Body of pancreas (tissue), 4 donors: ENCODE results near the gene C5. TPM values are rescaled to one million over a fixed set of nuclear protein-coding genes. Genes with fewer than 3 reads are reported as not detected.
A peak's percentile ranks its signal among the peaks of the same experiment; 100 is the strongest.
"Not testable (repeated sequence)": the region's sequence is repeated elsewhere in the genome, so short reads cannot be mapped to it uniquely, and the experiment has no call there.

Source experiments
- ATAC-seq: fragments of 150-250 bp; one replicate; pipeline ENCODE4 v1.9.1; 2016
- DNase-seq, 4 donors: peaks; one replicate each; pipeline ENCODE4 v3.0.0-alpha.2; 2019
- H3K27ac ChIP-seq, 4 donors: fragments of 200-600 bp; sonication (generic); 1 replicate in 3 of 4; 2 replicates in 1 of 4; pipeline versions ENCODE4 v1.5.1 to v1.6.1; 2016 to 2019; ENCODE audit warnings: mild to moderate bottlenecking in 1 of 4, mixed read lengths in 1 of 4, moderate library complexity in 1 of 4
- H3K27me3 ChIP-seq, 2 donors: fragments of 200-600 bp; sonication (generic); one replicate each; pipeline ENCODE4 v1.6.0; 2016; ENCODE audit warnings: mild to moderate bottlenecking in 1 of 2
- H3K36me3 ChIP-seq, 2 donors: fragments of 200-600 bp; sonication (generic); replicated peaks in 1 of 2; 2 replicates each; pipeline ENCODE4 v1.5.1; 2016; ENCODE audit warnings: low read depth in 2 of 2; ENCODE audit not compliant: insufficient read depth in 1 of 2
- H3K4me1 ChIP-seq: fragments of 200-600 bp; sonication (generic); one replicate; pipeline ENCODE4 v1.6.0; 2016
- H3K4me3 ChIP-seq, 2 donors: fragments of 200-600 bp; sonication (generic); 1 replicate in 1 of 2; 2 replicates in 1 of 2; pipeline ENCODE4 v1.5.1; 2016 to 2019
- H3K9me3 ChIP-seq, 3 donors: fragments of 200-600 bp; sonication (generic); 1 replicate in 2 of 3; 2 replicates in 1 of 3; pipeline ENCODE4 v1.5.1; 2016
- POLR2A ChIP-seq, 3 donors: fragments of 450-650 bp; IDR thresholded peaks; one replicate each; pipeline ENCODE4 v1.6.1; 2016; ENCODE audit warnings: antibody characterized with exemption in 3 of 3, mild to moderate bottlenecking in 2 of 3
- WGBS, 2 donors: methylation state at CpG; one replicate each; pipeline ENCODE4 v1.1.5; 2017; 5-methylcytosine and 5-hydroxymethylcytosine counted together
- intact Hi-C: fragments of 100-400 bp; cut with DNase I; formaldehyde crosslinking; loops from one replicate; pipeline ENCODE4 v1.15.1; 2023
- total RNA-seq, 2 donors: library from RNA; depleted of rRNA; stranded (reverse); fragments of >200 nt; gene quantifications; one replicate each; pipeline ENCODE4 v1.1.0, GENCODE V29; 2016
- TF ChIP-seq, protein P1 (sequence below), 7 experiments: fragments of 450-650 bp in 4 of 7; fragments of 200-600 bp in 3 of 7; sonication (generic) in 3 of 7; IDR thresholded peaks; one replicate each; pipeline ENCODE4 v1.5.1; 2016 to 2019; ENCODE audit warnings: antibody characterized with exemption in 7 of 7

C5 gene
- total RNA-seq, 2 donors from 2014 or later: 7.3 to 16.1 TPM

DNA sequence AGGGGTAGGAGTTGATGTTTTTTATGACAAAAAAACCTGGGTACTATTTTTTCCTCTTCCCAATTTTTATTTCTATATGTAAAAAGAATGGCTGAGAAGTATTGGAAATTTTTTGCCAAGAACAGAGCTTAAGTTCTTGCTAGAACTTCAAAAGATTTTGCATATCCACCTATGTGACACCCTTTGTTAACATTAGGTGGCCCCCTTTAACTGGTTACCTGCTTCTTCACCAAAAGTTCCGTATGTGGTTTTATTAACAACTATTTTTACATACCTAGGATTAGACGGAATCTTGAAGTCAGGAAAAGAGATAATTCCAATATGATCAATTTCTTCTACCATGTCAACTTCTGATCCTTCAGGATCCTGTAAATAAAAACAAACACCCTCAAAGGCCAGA lies 15.5 kb downstream of the C5 start:
- Histone ChIP-seq H3K4me1 (no peaks in the 10 kb centered on the region), H3K27ac (no peak overlapping the region), H3K9me3 (no peaks in the 10 kb centered on the region), H3K27me3 (no peaks in the 10 kb centered on the region), H3K36me3 (no peaks in the 10 kb centered on the region), H3K4me3 (no peak overlapping the region)
- intact Hi-C loops: no loop called here
- DNase-seq (no peak), ATAC-seq (no peak)
- TF ChIP-seq, protein P1, sequence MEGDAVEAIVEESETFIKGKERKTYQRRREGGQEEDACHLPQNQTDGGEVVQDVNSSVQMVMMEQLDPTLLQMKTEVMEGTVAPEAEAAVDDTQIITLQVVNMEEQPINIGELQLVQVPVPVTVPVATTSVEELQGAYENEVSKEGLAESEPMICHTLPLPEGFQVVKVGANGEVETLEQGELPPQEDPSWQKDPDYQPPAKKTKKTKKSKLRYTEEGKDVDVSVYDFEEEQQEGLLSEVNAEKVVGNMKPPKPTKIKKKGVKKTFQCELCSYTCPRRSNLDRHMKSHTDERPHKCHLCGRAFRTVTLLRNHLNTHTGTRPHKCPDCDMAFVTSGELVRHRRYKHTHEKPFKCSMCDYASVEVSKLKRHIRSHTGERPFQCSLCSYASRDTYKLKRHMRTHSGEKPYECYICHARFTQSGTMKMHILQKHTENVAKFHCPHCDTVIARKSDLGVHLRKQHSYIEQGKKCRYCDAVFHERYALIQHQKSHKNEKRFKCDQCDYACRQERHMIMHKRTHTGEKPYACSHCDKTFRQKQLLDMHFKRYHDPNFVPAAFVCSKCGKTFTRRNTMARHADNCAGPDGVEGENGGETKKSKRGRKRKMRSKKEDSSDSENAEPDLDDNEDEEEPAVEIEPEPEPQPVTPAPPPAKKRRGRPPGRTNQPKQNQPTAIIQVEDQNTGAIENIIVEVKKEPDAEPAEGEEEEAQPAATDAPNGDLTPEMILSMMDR (IDR thresholded peaks at IDR 0.05): peak in 5 of 7 experiments; percentile 14 to 58 (median 40)
- no peak for TF ChIP-seq POLR2A (IDR thresholded peaks at IDR 0.05)
- WGBS, 2 donors: 43 to 45% methylated on average over 2 of the region's 2 CpGs

DNA sequence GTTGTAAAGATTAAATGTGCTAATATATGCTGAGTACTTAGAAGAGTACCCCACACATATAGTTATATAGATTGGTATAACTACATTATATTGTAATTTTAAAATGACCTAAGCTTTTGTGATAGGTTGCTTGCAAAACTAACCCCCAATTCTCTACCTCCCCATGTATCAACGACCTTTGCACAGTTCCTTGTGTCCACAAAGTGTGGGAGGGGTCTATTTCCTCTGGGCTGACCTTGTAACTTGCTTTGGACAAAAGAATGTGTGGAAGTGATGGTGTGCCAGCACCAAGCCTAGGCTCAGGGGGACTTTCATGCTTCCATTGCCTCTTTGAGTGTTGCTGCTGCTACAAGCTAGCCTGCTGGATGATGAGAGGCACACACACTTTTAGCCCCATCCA lies 20.6 kb downstream of the C5 start:
- H3K4me3 ChIP-seq: no peak overlapping the region
- intact Hi-C loops: no loop called here
- no peaks in the 10 kb centered on the region for H3K9me3 ChIP-seq
- no peak for DNase-seq
- H3K36me3 ChIP-seq: no peaks in the 10 kb centered on the region
- TF ChIP-seq POLR2A (IDR thresholded peaks at IDR 0.05): no peak
- TF ChIP-seq, protein P1 (IDR thresholded peaks at IDR 0.05): no peak
- H3K27me3 ChIP-seq: no peaks in the 10 kb centered on the region
- no peak overlapping the region for H3K27ac ChIP-seq
- WGBS, 2 donors: 47 to 65% methylated on average over 1 of the region's 1 CpG
- ATAC-seq: no peak
- no peaks in the 10 kb centered on the region for H3K4me1 ChIP-seq

DNA sequence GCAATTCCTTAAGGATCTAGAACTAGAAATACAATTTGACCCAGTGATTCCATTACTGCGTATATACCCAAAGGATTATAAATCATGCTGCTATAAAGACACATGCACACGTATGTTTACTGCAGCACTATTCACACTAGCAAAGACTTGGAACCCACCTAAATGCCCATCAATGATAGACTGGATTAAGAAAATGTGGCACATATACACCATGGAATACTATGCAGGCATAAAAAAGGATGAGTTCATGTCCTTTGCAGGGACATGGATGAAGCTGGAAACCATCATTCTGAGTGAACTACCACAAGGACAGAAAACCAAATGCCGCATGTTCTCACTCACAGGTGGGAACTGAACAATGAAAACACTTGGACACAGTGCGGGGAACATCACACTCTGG lies 21.8 kb downstream of the C5 start:
- 73% methylated on average over 4 of the region's 4 CpGs for WGBS, 2 donors
- H3K27me3 ChIP-seq, H3K27ac ChIP-seq, intact Hi-C loops, H3K36me3 ChIP-seq, ATAC-seq, H3K4me1 ChIP-seq, H3K9me3 ChIP-seq, DNase-seq, H3K4me3 ChIP-seq: not testable (repeated sequence)

DNA sequence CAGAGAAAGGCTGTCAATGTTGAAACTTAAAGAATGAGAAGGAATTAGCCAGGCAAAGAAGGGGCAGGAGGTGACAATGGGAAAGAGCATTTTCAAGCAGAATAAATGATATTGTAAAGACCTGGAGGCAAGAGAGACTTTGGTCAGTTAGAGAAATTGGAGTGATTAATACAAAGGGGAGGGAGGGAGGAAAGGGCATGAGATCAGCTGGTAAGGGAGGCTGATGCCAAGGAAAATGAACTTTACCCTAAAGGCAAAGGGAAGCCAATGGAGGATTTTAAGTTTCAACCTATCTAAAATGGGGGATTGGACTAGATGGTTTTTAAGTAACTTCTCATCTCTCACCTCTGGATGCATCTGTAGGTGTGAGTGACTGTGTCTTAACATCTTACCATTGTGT lies 23.3 kb downstream of the C5 start:
- Histone ChIP-seq H3K27me3 (no peaks in the 10 kb centered on the region), H3K4me1 (no peaks in the 10 kb centered on the region), H3K27ac (no peak overlapping the region), H3K4me3 (no peak overlapping the region), H3K9me3 (no peaks in the 10 kb centered on the region), H3K36me3 (no peaks in the 10 kb centered on the region)
- ATAC-seq: no peak
- no peak for TF ChIP-seq POLR2A (IDR thresholded peaks at IDR 0.05)
- TF ChIP-seq, protein P1 (IDR thresholded peaks at IDR 0.05): no peak
- intact Hi-C loops: no loop called here
- no peak for DNase-seq

DNA sequence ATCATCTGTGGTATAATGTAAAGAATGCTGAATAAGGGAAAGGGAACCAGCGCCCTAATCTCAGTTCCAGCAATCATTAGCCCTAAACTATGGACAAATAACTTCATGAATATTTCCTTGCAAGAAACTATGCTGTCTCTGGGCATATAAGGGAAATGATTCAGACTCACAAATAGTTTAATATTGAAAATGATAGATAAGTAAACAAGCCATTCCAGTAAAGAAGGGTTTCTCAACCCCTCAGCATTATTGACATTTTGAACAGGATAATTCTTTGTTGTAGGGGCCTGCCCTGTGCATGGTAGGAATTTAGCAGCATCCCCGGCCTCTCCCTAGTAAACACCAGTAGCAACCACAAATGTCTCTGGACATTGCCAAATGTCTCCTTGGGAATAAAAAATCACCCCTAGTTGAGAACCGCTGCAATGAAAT lies 23.8 kb downstream of the C5 start:
- DNase-seq (no peak), ATAC-seq (no peak)
- 84 to 90% methylated on average over 3 of the region's 3 CpGs for WGBS, 2 donors
- no peak overlapping the region for H3K4me3 ChIP-seq
- no peaks in the 10 kb centered on the region for H3K27me3 ChIP-seq
- H3K27ac ChIP-seq: no peak overlapping the region
- no peaks in the 10 kb centered on the region for H3K36me3 ChIP-seq
- TF ChIP-seq, protein P1 (IDR thresholded peaks at IDR 0.05): no peak
- no peak for TF ChIP-seq POLR2A (IDR thresholded peaks at IDR 0.05)
- H3K4me1 ChIP-seq: no peaks in the 10 kb centered on the region
- H3K9me3 ChIP-seq: no peaks in the 10 kb centered on the region
- intact Hi-C loops: no loop called here
